Measurements from ENCODE around the gene TMEM106B.

TMEM106B gene

DNA sequence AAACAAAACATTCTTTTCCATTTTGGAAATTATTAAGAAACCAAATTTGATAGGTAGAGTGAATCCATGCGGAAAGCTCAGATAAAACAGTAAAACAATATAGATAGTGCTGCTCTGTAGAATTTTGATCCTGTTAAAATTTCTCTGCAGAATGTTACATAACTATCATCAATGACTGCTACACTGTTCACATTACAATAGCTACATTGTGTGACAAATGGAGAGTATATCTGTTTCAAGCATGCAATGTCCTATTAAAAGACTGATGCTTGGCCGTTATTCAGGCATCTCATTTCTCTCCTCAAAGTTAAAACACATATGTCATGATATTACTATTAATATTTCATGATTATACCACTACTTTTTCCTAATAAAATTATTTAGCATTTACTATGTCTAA is 14.7 kb upstream of the TMEM106B start:
- no peak overlapping the region for H3K4me3 ChIP-seq (ENCODE audit: low read depth, low read length)
- TF ChIP-seq, protein P1, sequence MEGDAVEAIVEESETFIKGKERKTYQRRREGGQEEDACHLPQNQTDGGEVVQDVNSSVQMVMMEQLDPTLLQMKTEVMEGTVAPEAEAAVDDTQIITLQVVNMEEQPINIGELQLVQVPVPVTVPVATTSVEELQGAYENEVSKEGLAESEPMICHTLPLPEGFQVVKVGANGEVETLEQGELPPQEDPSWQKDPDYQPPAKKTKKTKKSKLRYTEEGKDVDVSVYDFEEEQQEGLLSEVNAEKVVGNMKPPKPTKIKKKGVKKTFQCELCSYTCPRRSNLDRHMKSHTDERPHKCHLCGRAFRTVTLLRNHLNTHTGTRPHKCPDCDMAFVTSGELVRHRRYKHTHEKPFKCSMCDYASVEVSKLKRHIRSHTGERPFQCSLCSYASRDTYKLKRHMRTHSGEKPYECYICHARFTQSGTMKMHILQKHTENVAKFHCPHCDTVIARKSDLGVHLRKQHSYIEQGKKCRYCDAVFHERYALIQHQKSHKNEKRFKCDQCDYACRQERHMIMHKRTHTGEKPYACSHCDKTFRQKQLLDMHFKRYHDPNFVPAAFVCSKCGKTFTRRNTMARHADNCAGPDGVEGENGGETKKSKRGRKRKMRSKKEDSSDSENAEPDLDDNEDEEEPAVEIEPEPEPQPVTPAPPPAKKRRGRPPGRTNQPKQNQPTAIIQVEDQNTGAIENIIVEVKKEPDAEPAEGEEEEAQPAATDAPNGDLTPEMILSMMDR (IDR thresholded peaks at IDR 0.05; ENCODE audit: low read depth, low read length), result no peak

DNA sequence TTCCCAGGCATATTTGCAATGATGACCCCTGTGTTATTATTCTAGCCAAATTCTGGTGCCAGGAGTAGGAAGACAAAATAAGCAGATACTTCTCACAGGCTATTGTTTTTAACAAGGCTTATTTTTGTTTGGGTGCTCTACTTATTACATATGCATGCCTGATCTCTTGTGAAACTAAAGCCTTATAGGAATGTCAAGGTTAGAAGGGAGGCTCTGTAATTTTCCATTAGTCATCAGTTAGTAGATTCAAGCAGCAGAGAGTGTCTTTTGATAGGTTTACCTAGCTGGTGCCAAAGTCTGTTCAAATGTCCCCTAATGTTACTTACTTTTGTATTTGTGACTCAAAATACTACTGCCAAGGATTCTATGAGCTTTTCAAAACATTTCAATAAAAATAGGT is 11.7 kb upstream of the TMEM106B start:
- no peak overlapping the region for H3K4me3 ChIP-seq (ENCODE audit: low read depth, low read length)
- TF ChIP-seq, protein P1 (IDR thresholded peaks at IDR 0.05; ENCODE audit: low read depth, low read length), result no peak

DNA sequence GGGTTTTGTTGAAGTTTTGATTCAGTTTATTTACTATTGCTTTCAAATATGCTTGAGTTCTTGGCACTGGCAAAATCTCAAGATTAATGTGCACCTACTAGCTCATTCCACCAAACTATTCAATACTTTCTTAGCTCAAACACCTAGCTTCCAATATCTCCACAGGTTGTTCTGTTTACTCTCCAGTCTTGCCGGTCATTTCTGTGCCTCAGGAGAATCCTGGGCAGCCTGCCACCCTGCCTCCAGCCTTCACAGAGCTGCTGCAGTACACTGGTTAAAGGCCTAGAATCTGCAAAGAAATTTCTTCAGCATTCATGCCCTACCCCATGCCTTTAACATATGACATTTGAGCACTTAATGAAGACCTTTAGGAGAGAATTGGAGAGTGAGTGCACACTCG is 4.0 kb upstream of the TMEM106B start:
- TF ChIP-seq, protein P1 (IDR thresholded peaks at IDR 0.05; ENCODE audit: low read depth, low read length), result no peak
- H3K4me3 ChIP-seq (ENCODE audit: low read depth, low read length), result no peak overlapping the region

DNA sequence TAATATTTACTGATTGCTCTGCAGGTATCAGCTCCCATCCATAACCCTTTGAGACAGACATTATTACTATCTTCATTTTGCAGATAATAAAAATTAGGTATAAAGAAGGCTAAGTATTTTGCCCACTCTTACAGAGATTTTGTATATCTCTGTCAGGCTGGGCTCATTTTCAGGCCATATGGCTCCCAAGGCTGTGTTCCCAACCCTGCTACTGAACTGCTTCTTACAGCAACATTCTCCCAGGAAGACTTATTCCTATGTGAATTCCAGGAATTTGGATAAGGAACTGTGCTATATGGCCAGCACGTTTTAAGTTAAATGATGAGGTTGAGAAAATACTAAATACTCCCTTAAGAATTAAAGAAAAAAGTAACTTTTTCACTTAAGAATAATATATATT is 1.9 kb upstream of the TMEM106B start:
- no peak overlapping the region for H3K4me3 ChIP-seq (ENCODE audit: low read depth, low read length)
- TF ChIP-seq, protein P1 (IDR thresholded peaks at IDR 0.05; ENCODE audit: low read depth, low read length), result no peak

DNA sequence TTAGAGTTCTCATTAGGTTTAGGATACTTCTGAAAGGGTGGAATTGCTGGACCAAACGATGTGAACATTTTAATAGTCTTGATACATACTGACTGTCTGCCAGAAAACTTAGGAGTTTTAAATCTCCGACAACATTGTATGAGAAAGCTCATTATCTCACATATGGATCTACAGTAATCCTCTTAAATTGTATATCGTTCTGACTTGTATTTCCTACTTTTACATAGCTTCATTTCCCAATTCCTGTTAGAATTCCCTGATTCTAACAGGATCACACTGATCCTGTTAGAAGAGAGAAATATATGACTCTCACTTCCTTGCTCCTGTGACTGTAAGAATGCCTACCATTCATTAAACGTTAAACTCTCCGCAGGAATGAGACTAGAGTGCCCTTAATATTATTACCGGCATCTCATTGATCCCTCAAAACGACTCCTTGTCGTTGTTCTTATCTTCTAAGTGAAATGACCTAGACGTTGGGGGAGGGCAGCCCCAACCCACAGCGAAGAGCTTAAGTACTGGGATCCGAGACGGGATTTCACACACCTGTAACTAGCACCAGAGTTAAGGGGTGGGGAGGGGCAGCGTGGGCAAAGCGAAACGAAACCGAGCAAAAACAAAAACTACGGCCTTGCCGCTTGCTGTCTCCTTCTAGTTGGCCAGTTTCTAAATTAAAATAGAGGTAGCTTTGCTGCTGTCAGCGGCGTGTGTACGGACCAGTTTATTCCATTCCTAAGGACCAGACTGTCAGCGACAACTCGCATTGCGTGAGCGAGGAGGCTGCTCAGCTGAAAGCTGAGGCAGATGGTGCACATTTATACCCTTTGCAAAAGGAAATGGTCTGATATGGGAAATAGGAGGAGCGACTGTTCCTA is 678 bp upstream of the TMEM106B start:
- peak overlapping the region; percentile 86 for H3K4me3 ChIP-seq (ENCODE audit: low read depth, low read length)
- TF ChIP-seq, protein P1 (IDR thresholded peaks at IDR 0.05; ENCODE audit: low read depth, low read length), result no peak

DNA sequence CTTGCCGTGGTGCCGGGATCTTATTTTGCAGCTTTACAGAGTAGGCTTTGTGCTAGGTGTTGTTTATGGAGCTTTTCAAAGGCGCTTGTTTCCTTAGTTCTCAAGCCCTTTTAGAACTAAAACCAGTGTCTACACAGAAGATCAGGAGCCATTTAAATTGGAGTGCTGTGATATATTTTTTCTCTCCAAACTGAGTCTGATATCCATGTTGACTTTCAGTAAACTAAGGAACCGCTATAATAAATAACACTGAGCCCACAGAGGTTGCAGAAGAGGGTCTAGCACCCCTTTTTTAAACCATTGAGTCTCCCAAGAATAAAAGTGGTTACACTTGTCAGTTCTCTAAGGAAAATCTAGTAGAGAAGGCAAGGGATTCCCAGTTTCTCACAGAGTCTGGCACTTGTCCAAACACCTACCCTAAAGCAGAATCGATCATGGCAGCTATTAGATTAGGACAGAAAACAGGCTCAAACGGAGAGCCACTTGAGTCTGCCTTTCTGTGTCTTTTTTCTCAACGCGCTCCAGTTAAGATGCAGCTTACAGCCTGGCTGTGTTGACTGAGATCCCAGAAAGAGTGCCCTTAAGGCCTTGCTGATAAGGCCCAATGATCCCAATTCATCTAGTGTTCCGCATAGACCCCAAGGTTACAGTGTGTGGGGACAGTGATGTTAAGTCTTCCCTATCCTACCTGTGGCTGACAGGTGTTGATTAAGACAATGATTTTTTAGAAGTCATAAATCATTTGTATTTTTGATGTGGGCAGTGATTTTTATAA is 804 bp downstream of the TMEM106B start:
- TF ChIP-seq, protein P1 (IDR thresholded peaks at IDR 0.05; ENCODE audit: low read depth, low read length), result no peak
- peak overlapping the region; percentile 86 for H3K4me3 ChIP-seq (ENCODE audit: low read depth, low read length)

DNA sequence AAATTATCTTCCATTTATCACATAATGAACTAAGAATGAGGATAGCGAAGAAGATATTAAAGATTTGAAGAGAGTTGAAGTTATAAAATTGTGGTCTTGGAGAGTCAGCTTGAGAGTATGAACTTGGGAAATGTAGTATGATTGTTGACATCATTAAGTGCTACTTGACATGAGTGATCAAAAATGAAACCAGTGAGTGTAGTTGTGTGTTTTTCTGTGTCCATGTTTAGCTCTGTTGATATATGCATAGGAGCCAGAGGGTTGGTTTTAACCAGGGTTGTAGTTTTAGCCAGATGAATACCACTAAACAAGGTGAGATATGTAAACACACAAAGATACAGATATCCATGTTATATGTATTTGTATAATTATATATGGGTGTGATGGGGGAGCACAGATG is 6.2 kb downstream of the TMEM106B start:
- TF ChIP-seq, protein P1 (IDR thresholded peaks at IDR 0.05; ENCODE audit: low read depth, low read length), result no peak
- H3K4me3 ChIP-seq (ENCODE audit: low read depth, low read length), result no peak overlapping the region
